Spleen (tissue), 11 donors: ENCODE data around the gene TENT5A. TPM values are rescaled to one million over a fixed set of nuclear protein-coding genes. Genes with fewer than 3 reads are reported as not detected.

Experiments
- DNase-seq: peaks from one replicate; pipeline ENCODE4 v3.0.0-alpha.2; 2020
- H3K27ac ChIP-seq, 8 donors: fragments of 200-600 bp; sonication (generic) in 7 of 8; 1 replicate in 4 of 8; 2 replicates in 4 of 8; pipeline versions ENCODE4 v1.5.0 to v1.8.0; 2016 to 2021; ENCODE audit warnings: inconsistent platforms in 4 of 8, mild to moderate bottlenecking in 4 of 8, moderate library complexity in 1 of 8
- H3K27me3 ChIP-seq, 7 donors: fragments of 200-600 bp; sonication (generic) in 6 of 7; replicated peaks in 1 of 7; 1 replicate in 4 of 7; 2 replicates in 3 of 7; pipeline versions ENCODE4 v1.5.0 to v1.8.0; 2016 to 2021; ENCODE audit warnings: inconsistent platforms in 3 of 7, mild to moderate bottlenecking in 1 of 7
- H3K36me3 ChIP-seq, 6 donors: fragments of 200-600 bp; sonication (generic) in 5 of 6; 1 replicate in 4 of 6; 2 replicates in 2 of 6; pipeline versions ENCODE4 v1.5.0 to v1.8.0; 2016 to 2021; ENCODE audit warnings: inconsistent platforms in 2 of 6
- H3K4me1 ChIP-seq, 6 donors: fragments of 200-600 bp; sonication (generic) in 5 of 6; 1 replicate in 3 of 6; 2 replicates in 3 of 6; pipeline versions ENCODE4 v1.5.0 to v1.8.0; 2016 to 2021; ENCODE audit warnings: inconsistent platforms in 3 of 6
- H3K4me3 ChIP-seq, 8 donors: fragments of 200-600 bp; sonication (generic) in 7 of 8; 1 replicate in 4 of 8; 2 replicates in 4 of 8; pipeline versions ENCODE4 v1.5.0 to v1.8.0; 2016 to 2021; ENCODE audit warnings: inconsistent platforms in 4 of 8, mild to moderate bottlenecking in 4 of 8, moderate library complexity in 2 of 8
- H3K9me3 ChIP-seq, 8 donors: fragments of 200-600 bp; sonication (generic) in 7 of 8; 1 replicate in 4 of 8; 2 replicates in 4 of 8; pipeline versions ENCODE4 v1.5.0 to v1.8.0; 2016 to 2021; ENCODE audit warnings: inconsistent platforms in 4 of 8
- CTCF ChIP-seq, 11 experiments: fragments of 200-600 bp in 7 of 11; fragments of 450-650 bp in 4 of 11; sonication (generic) in 4 of 11; IDR thresholded peaks in 8 of 11; conservative IDR thresholded peaks in 3 of 11; 1 replicate in 7 of 11; 2 replicates in 4 of 11; pipeline versions ENCODE4 v1.4.0 to v1.8.0; 2016 to 2021; ENCODE audit warnings: antibody characterized with exemption in 11 of 11, inconsistent platforms in 4 of 11, mild to moderate bottlenecking in 1 of 11
- POLR2A ChIP-seq, 3 donors: fragments of 450-650 bp; IDR thresholded peaks; one replicate each; pipeline ENCODE4 v1.5.1; 2017; ENCODE audit warnings: antibody characterized with exemption in 3 of 3, mild to moderate bottlenecking in 1 of 3
- POLR2AphosphoS5 ChIP-seq, 3 donors: sonication (generic); formaldehyde crosslinking; IDR thresholded peaks; one replicate each; pipeline ENCODE4 v1.5.1; 2017; ENCODE audit warnings: antibody characterized with exemption in 3 of 3
- WGBS, 5 donors: extraction: QIAGEN DNeasy Blood & Tissue Kit in 3 of 5; methylation state at CpG; one replicate each; pipeline versions ENCODE4 v1.1.5 to v1.1.7; 2013 to 2018; 5-methylcytosine and 5-hydroxymethylcytosine counted together
- intact Hi-C: fragments of 100-400 bp; cut with DNase I; formaldehyde crosslinking; loops from one replicate; pipeline ENCODE4 v1.15.0; 2023; ENCODE audit warnings: low total_unique reads
- polyA plus RNA-seq, 3 donors: library from polyadenylated mRNA; stranded (reverse); fragments of 200-250 nt; gene quantifications; one replicate each; pipeline ENCODE4 v1.2.1, GENCODE V29; 2013
- total RNA-seq, 7 donors: library from RNA; depleted of rRNA in 3 of 7; stranded (reverse); fragments of >200 nt in 3 of 7; fragmentation: NEBNext Ultra II Directional in 4 of 7; extraction: Animal tissue kit (Norgen Biotek cat#: 25700) in 4 of 7; gene quantifications; one replicate each; pipeline versions ENCODE4 v1.1.0 to v1.2.1, GENCODE V29; 2016 to 2021
- donor health status: healthy with polysubstance abuse.
- donor health status: DM: no; HTN: no; CAD: no; lungs with moderate emphysema.
- donor health status: DM: no; HTN: no; CAD: no.
- donor health status: Bipolar disorder and iron deficiency.
- donor health status: healthy.
- donor health status: DM: no; HTN: no; CAD: no.
- donor health status: DM: yes; HTN: yes; CAD: no.

TENT5A gene
- total and polyA plus RNA-seq, 10 donors: 3.0 to 25.2 (median 15.3) TPM

GRCh38 chr6:81735756-81736380 is 16.6 kb downstream of the TENT5A start:
- DNase-seq: no peak
- 56 to 77% (median 62%) methylated on average over 1 of the region's 1 CpG for WGBS, 5 donors

GRCh38 chr6:81734500-81735150 is 17.9 kb downstream of the TENT5A start:
- Histone ChIP-seq H3K9me3 (peaks cover 0 to 9% (median 0%) of the 10 kb centered on the region in 8 donors), H3K27me3 (no peaks in the 10 kb centered on the region), H3K27ac (no peak overlapping the region), H3K4me3 (no peak overlapping the region), H3K36me3 (no peaks in the 10 kb centered on the region), H3K4me1 (peaks cover 0 to 4% (median 0%) of the 10 kb centered on the region in 6 donors)
- TF ChIP-seq CTCF (IDR thresholded peaks at IDR 0.05 in 8 of 11, conservative IDR thresholded peaks at IDR 0.05 in 3 of 11): peak in 1 of 11 experiments; percentile 4
- no peak for TF ChIP-seq POLR2AphosphoS5 (IDR thresholded peaks at IDR 0.05)
- 94 to 97% (median 96%) methylated on average over 2 of the region's 2 CpGs for WGBS, 5 donors
- DNase-seq: no peak
- intact Hi-C loops: no loop called here

More at GRCh38 chr6:81735756-81736380, 16.6 kb downstream of the TENT5A start:
- Histone ChIP-seq H3K4me1 (peaks cover 0 to 4% (median 0%) of the 10 kb centered on the region in 6 donors), H3K4me3 (no peak overlapping the region), H3K27me3 (no peaks in the 10 kb centered on the region), H3K36me3 (no peaks in the 10 kb centered on the region), H3K9me3 (peaks cover 0 to 9% (median 0%) of the 10 kb centered on the region in 8 donors), H3K27ac (no peak overlapping the region)
- intact Hi-C loops: no loop called here
- TF ChIP-seq POLR2AphosphoS5 (IDR thresholded peaks at IDR 0.05) (no peak), CTCF (IDR thresholded peaks at IDR 0.05 in 8 of 11, conservative IDR thresholded peaks at IDR 0.05 in 3 of 11) (no peak), POLR2A (IDR thresholded peaks at IDR 0.05) (no peak)

- Histone ChIP-seq H3K9me3 (peaks cover 0 to 9% (median 0%) of the 10 kb centered on the region in 8 donors), H3K36me3 (no peaks in the 10 kb centered on the region), H3K27ac (no peak overlapping the region), H3K4me3 (no peak overlapping the region), H3K27me3 (no peaks in the 10 kb centered on the region), H3K4me1 (peaks cover 0 to 4% (median 0%) of the 10 kb centered on the region in 6 donors)
- no peak for TF ChIP-seq CTCF (IDR thresholded peaks at IDR 0.05 in 8 of 11, conservative IDR thresholded peaks at IDR 0.05 in 3 of 11)
- TF ChIP-seq POLR2A (IDR thresholded peaks at IDR 0.05): no peak
- no peak for TF ChIP-seq POLR2AphosphoS5 (IDR thresholded peaks at IDR 0.05)
- intact Hi-C loops: no loop called here
- DNase-seq: no peak
- 79 to 90% (median 86%) methylated on average over 2 of the region's 2 CpGs for WGBS, 5 donors
Observed at GRCh38 chr6:81734081-81734480, 18.4 kb downstream of the TENT5A start.

- TF ChIP-seq CTCF (IDR thresholded peaks at IDR 0.05 in 8 of 11, conservative IDR thresholded peaks at IDR 0.05 in 3 of 11): no peak
- TF ChIP-seq POLR2AphosphoS5 (IDR thresholded peaks at IDR 0.05): no peak
- no peak for TF ChIP-seq POLR2A (IDR thresholded peaks at IDR 0.05)
- no peak for DNase-seq
Observed at GRCh38 chr6:81731814-81732213, 20.7 kb downstream of the TENT5A start.

More at GRCh38 chr6:81731814-81732213, 20.7 kb downstream of the TENT5A start:
- no peak overlapping the region for H3K4me3 ChIP-seq
- no peaks in the 10 kb centered on the region for H3K36me3 ChIP-seq
- no peaks in the 10 kb centered on the region for H3K27me3 ChIP-seq
- H3K9me3 ChIP-seq: peaks cover 0 to 9% (median 0%) of the 10 kb centered on the region in 8 donors
- peaks cover 0 to 4% (median 0%) of the 10 kb centered on the region in 6 donors for H3K4me1 ChIP-seq
- 29 to 81% (median 58%) methylated on average over 1 of the region's 1 CpG for WGBS, 5 donors
- H3K27ac ChIP-seq: no peak overlapping the region
- intact Hi-C loops: no loop called here
